HCT116 (cell line): Measurements from ENCODE around the gene SORCS2.

Source experiments
- ATF3 ChIP-seq: IDR thresholded peaks from 2 replicates; pipeline ENCODE4 v1.6.1; 2012
- CEBPB ChIP-seq: IDR thresholded peaks from 2 replicates; pipeline ENCODE4 v1.6.1; 2012; ENCODE audit warnings: low read depth
- CTCF ChIP-seq, 3 experiments: fragments of 200-600 bp in 1 of 3; sonication (generic) in 1 of 3; IDR thresholded peaks in 2 of 3; conservative IDR thresholded peaks in 1 of 3; 2 replicates each; pipeline ENCODE4 v1.5.1; 2012 to 2017; ENCODE audit warnings: low read depth in 2 of 3, low read length in 2 of 3, antibody characterized with exemption in 1 of 3, borderline replicate concordance in 1 of 3, control low read depth in 1 of 3, mild to moderate bottlenecking in 1 of 3, mixed read lengths in 1 of 3, mixed run types in 1 of 3, moderate library complexity in 1 of 3; ENCODE audit not compliant: insufficient read depth in 1 of 3
- ELF1 ChIP-seq: IDR thresholded peaks from 2 replicates; pipeline ENCODE4 v1.6.1; 2012; ENCODE audit warnings: low read depth, borderline replicate concordance
- EZH2 ChIP-seq: fragments of 200-600 bp; sonication (generic); IDR thresholded peaks from 2 replicates; pipeline ENCODE4 v1.6.1; 2017; ENCODE audit warnings: antibody characterized with exemption, mixed run types
- JUND ChIP-seq: IDR thresholded peaks from 2 replicates; pipeline ENCODE4 v1.6.1; 2012
- POLR2A ChIP-seq: IDR thresholded peaks from 2 replicates; pipeline ENCODE4 v1.7.0; 2011; ENCODE audit warnings: borderline replicate concordance; ENCODE audit not compliant: insufficient read depth, insufficient read length; ENCODE audit errors: extremely low read depth
- TCF7L2 ChIP-seq: IDR thresholded peaks from 2 replicates; pipeline ENCODE4 v1.7.0; 2011; ENCODE audit warnings: borderline replicate concordance, inconsistent platforms; ENCODE audit not compliant: insufficient read depth, insufficient read length; ENCODE audit errors: extremely low read depth
- YY1 ChIP-seq: IDR thresholded peaks from 2 replicates; pipeline ENCODE4 v1.6.1; 2011; ENCODE audit warnings: low read length, low read depth, moderate library complexity, mild to moderate bottlenecking; ENCODE audit not compliant: insufficient replicate concordance; ENCODE audit errors: extremely low read depth
- ZFX ChIP-seq: fragments of 450-650 bp; IDR thresholded peaks from 2 replicates; pipeline ENCODE4 v1.6.1; 2017
- ZNF274 ChIP-seq: fragments of 200-500 bp; sonication (Bioruptor generic); IDR thresholded peaks from 2 replicates; pipeline ENCODE4 v1.6.1; 2014; ENCODE audit warnings: mild to moderate bottlenecking, low read depth, low read length, inconsistent platforms

- TF ChIP-seq CTCF (IDR thresholded peaks at IDR 0.05 in 2 of 3, conservative IDR thresholded peaks at IDR 0.05 in 1 of 3; ENCODE audit: borderline replicate concordance in 1 of 3, insufficient read depth in 1 of 3, low read depth in 2 of 3, low read length in 2 of 3) = no peak
- no peak for TF ChIP-seq ZFX
- TF ChIP-seq ELF1 = no peak
- no peak for TF ChIP-seq CEBPB
- no peak for TF ChIP-seq EZH2
- no peak for TF ChIP-seq TCF7L2
- TF ChIP-seq JUND = no peak
- TF ChIP-seq POLR2A = no peak
- no peak for TF ChIP-seq ATF3
- TF ChIP-seq ZNF274 = no peak
- TF ChIP-seq YY1 = no peak
Observed at GRCh38 chr4:7195546-7196287, 3.4 kb downstream of the SORCS2 start.
